ENCODE results near the gene MMRN2. TPM values are rescaled to one million over a fixed set of nuclear protein-coding genes. Genes with fewer than 3 reads are reported as not detected.

Gene MMRN2
- polyA plus RNA-seq, 1 of the 3 experiments (the other 2 are of a cell fraction): 0.05 TPM

DNA sequence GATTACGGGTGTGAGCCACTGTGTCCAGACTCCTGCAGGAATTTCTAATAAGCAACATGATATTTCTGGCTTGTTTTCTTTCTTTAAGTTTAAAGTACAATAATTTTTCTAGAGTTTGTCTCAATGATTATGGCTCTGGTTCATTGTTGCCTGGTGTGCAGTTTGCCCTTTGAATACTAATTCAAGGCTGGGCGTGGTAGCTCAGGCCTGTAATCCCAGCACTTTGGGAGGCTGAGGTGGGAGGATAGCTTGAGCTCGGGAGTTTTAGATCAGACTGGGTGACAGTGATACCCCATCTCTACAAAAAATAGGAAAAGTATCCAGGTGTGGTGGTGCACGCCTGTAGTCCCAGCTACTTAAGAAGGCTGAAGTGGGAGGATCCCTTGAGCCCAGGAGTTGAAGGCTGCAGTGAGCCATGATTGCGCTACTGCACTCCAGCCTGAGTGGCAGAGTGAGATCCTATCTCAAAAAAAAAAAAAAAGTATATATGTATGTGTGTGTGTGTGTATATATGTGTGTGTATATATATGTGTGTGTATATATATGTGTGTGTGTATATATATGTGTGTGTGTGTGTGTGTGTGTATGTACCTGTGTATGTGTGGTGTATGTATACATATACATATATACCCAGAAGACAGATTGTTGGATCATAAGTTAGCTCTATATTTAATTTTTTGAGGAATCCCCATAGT lies 19.1 kb upstream of the MMRN2 start:
- WGBS (ENCODE audit: low lambda C conversion rate): 87% methylated on average over 5 of the region's 5 CpGs
- H3K4me2 ChIP-seq: no peak overlapping the region
- no peaks in the 10 kb centered on the region for H3K4me1 ChIP-seq (ENCODE audit: control insufficient read depth in 1 of 2, insufficient read depth in 2 of 2, low read depth in 1 of 2, low read length in 1 of 2)
- POLR2A ChIA-PET: no interaction called here
- H3K27ac ChIP-seq (ENCODE audit: low read depth in 2 of 2, low read length in 1 of 2): no peak overlapping the region
- no peaks in the 10 kb centered on the region for H4K20me1 ChIP-seq (ENCODE audit: insufficient read depth)
- no peaks in the 10 kb centered on the region for H3K36me3 ChIP-seq (replicated peaks in 1 of 2; ENCODE audit: control insufficient read depth in 1 of 2, insufficient read depth in 2 of 2, low read length in 1 of 2)
- no peak overlapping the region for H2AFZ ChIP-seq (ENCODE audit: low read depth)
- CTCF ChIA-PET: interaction anchor here (1.1 kb wide), 1 partner anchor 10 kb away, joined by 4 read pairs; no protein-coding TSS in a partner anchor
- DNase-seq: no peak
- H3K9me2 ChIP-seq: no peaks in the 10 kb centered on the region
- no peaks in the 10 kb centered on the region for H3K9me3 ChIP-seq
- no peak overlapping the region for H3K4me3 ChIP-seq (ENCODE audit: low read depth in 2 of 2, low read length in 1 of 2)
- H3K9ac ChIP-seq: no peak overlapping the region
- no peaks in the 10 kb centered on the region for H3K27me3 ChIP-seq (ENCODE audit: insufficient read depth)
- no peak for TF ChIP-seq TAF1 (IDR thresholded peaks at IDR 0.05; ENCODE audit: borderline replicate concordance, low read depth, low read length)
- H3K79me2 ChIP-seq (ENCODE audit: insufficient read depth): no peaks in the 10 kb centered on the region
- no peaks in the 10 kb centered on the region for H3F3A ChIP-seq (replicated peaks; ENCODE audit: insufficient read depth)

DNA sequence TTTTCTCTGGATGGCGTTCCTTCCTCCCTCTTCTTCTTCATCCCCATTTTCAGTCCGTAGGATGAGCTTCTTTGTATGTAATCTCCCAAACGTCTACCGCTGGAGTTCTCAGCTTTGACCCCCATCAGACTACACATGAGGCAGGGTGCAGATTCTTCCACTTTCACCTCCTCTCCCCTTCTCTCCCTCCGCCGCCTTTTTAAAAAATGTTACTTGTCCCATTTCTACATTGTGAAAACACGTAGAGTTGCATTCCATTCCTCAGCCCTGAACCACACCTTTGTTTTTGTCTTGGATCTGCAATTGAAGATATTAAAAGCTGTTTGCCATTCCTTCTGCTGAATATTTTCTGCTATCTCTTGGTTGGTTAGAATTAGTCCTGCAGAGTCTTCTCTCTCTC lies 17.1 kb upstream of the MMRN2 start:
- CTCF ChIA-PET: no interaction called here

GRCh38 chr10:86972613-86973380 lies 15.4 kb upstream of the MMRN2 start:
- no peak for DNase-seq
- no peaks in the 10 kb centered on the region for H3K36me3 ChIP-seq (replicated peaks in 1 of 2; ENCODE audit: control insufficient read depth in 1 of 2, insufficient read depth in 2 of 2, low read length in 1 of 2)
- ChIA-PET CTCF (no interaction called here), POLR2A (no interaction called here)
- H3K9me2 ChIP-seq: no peaks in the 10 kb centered on the region
- no peaks in the 10 kb centered on the region for H3K27me3 ChIP-seq (ENCODE audit: insufficient read depth)
- no peak overlapping the region for H2AFZ ChIP-seq (ENCODE audit: low read depth)
- H3K27ac ChIP-seq (ENCODE audit: low read depth in 2 of 2, low read length in 1 of 2): no peak overlapping the region
- H3K4me2 ChIP-seq: no peak overlapping the region
- H3K9me3 ChIP-seq: no peaks in the 10 kb centered on the region
- H4K20me1 ChIP-seq (ENCODE audit: insufficient read depth): no peaks in the 10 kb centered on the region
- H3K9ac ChIP-seq: no peak overlapping the region
- no peaks in the 10 kb centered on the region for H3F3A ChIP-seq (replicated peaks; ENCODE audit: insufficient read depth)
- no peak overlapping the region for H3K4me3 ChIP-seq (ENCODE audit: low read depth in 2 of 2, low read length in 1 of 2)
- TF ChIP-seq MEF2A (IDR thresholded peaks at IDR 0.05; ENCODE audit: borderline replicate concordance, low read depth) (no peak), EZH2phosphoT487 (IDR thresholded peaks at IDR 0.05; ENCODE audit: borderline replicate concordance, low read depth) (no peak), PBX3 (IDR thresholded peaks at IDR 0.05) (no peak), TAF1 (IDR thresholded peaks at IDR 0.05; ENCODE audit: borderline replicate concordance, low read depth, low read length) (no peak), NFIC (IDR thresholded peaks at IDR 0.05; ENCODE audit: borderline replicate concordance) (no peak), POLR2AphosphoS5 (IDR thresholded peaks at IDR 0.05; ENCODE audit: low read depth, low read length) (no peak), CHD2 (IDR thresholded peaks at IDR 0.05; ENCODE audit: low read length, partially characterized antibody) (no peak), MXI1 (IDR thresholded peaks at IDR 0.05; ENCODE audit: low read depth, low read length) (no peak)
- TF ChIP-seq, protein P1, sequence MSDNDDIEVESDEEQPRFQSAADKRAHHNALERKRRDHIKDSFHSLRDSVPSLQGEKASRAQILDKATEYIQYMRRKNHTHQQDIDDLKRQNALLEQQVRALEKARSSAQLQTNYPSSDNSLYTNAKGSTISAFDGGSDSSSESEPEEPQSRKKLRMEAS (IDR thresholded peaks at IDR 0.05; ENCODE audit: low read depth): no peak
- 95% methylated on average over 10 of the region's 11 CpGs for WGBS (ENCODE audit: low lambda C conversion rate)
- H3K79me2 ChIP-seq (ENCODE audit: insufficient read depth): no peaks in the 10 kb centered on the region
- no peaks in the 10 kb centered on the region; a peak in 1 of 4 replicates for H3K4me1 ChIP-seq (ENCODE audit: control insufficient read depth in 1 of 2, insufficient read depth in 2 of 2, low read depth in 1 of 2, low read length in 1 of 2)

More for the DNA sequence above, 17.1 kb upstream of the MMRN2 start:
- H3K79me2 ChIP-seq (ENCODE audit: insufficient read depth): no peaks in the 10 kb centered on the region
- POLR2A ChIA-PET: no interaction called here
- no peaks in the 10 kb centered on the region for H3K36me3 ChIP-seq (replicated peaks in 1 of 2; ENCODE audit: control insufficient read depth in 1 of 2, insufficient read depth in 2 of 2, low read length in 1 of 2)
- no peak for DNase-seq
- no peaks in the 10 kb centered on the region for H4K20me1 ChIP-seq (ENCODE audit: insufficient read depth)
- H3K27me3 ChIP-seq (ENCODE audit: insufficient read depth): no peaks in the 10 kb centered on the region
- no peaks in the 10 kb centered on the region for H3K9me2 ChIP-seq
- H3K27ac ChIP-seq (ENCODE audit: low read depth in 2 of 2, low read length in 1 of 2): no peak overlapping the region
- 87% methylated on average over 7 of the region's 7 CpGs for WGBS (ENCODE audit: low lambda C conversion rate)
- no peaks in the 10 kb centered on the region; a peak in 1 of 4 replicates for H3K4me1 ChIP-seq (ENCODE audit: control insufficient read depth in 1 of 2, insufficient read depth in 2 of 2, low read depth in 1 of 2, low read length in 1 of 2)
- H3K4me3 ChIP-seq (ENCODE audit: low read depth in 2 of 2, low read length in 1 of 2): no peak overlapping the region
- no peaks in the 10 kb centered on the region for H3F3A ChIP-seq (replicated peaks; ENCODE audit: insufficient read depth)
- H3K9ac ChIP-seq: no peak overlapping the region
- no peak overlapping the region for H3K4me2 ChIP-seq
- no peaks in the 10 kb centered on the region for H3K9me3 ChIP-seq
- TF ChIP-seq GABPA (IDR thresholded peaks at IDR 0.05; ENCODE audit: low read depth) (no peak), PBX3 (IDR thresholded peaks at IDR 0.05) (no peak)
- TF ChIP-seq, protein P1 (IDR thresholded peaks at IDR 0.05; ENCODE audit: low read depth): no peak
- H2AFZ ChIP-seq (ENCODE audit: low read depth): no peak overlapping the region
